ENCODE results near the gene NSDHL. TPM values are rescaled to one million over a fixed set of nuclear protein-coding genes. Genes with fewer than 3 reads are reported as not detected.

NSDHL gene
- total and polyA plus RNA-seq, 2 of the 4 experiments (the other 2 are of a cell fraction) = 22.8 to 26.0 TPM

DNA sequence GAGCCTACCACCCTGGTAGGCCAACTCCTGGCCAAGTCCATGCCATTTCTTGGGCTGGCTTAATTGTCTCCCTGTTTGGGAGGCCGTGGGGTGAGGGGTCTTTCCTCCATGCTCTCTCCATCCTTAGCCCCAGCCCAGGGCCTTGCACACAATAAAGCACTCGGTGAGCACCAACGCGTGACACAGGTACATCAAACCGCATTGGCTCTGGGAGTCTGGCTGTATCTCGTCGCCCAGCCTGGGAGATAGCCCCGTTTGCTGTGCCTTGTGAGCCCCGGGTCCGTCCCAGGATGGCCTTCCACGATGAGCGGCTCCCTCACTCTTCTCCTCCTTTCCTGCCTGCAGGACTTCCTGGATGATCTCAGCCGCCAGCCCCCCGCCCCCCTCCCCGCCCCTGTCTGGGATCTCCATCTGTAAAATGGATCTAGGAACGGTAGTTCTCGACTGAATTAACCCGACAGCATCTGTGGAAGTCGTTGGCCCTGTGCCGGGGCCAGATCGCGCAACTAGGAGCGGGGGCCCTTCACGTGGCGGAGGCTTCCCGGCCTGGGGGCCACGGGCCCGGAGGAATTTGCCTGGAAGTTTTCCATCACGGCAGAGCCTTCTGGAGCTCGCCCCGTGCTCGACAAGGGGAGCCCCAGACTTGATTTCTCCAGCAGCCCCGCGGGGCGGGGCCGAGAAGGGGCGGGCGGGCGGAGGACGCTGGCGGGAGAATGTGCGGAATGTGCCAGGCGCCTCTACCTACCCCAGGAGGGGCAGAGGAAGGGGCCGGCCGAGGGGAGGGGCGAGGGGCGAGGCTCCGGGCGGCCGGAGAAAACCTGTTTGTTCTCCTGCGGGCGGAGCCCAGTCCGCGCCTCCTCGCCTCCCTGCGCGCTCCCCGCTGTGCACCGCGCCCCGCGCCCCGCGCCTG lies 66.6 kb downstream of the NSDHL start, which contains the start of gene ZNF185:
Gene ZNF185 (plus strand): TSS at position 846 of the 910 bp plus-strand sequence. CDS start 16,423 bp downstream, outside the sequence.
- Histone ChIP-seq H3K4me1 (ENCODE audit: control insufficient read depth, insufficient read depth, low read length) (no peaks in the 10 kb centered on the region), H3K18ac (ENCODE audit: low read depth, low read length) (no peak within 1 kb of the TSS), H2AK9ac (replicated peaks; ENCODE audit: low read depth, low read length, poor library complexity) (peak within 1 kb of the TSS; percentile 55), H2BK20ac (ENCODE audit: low read depth, low read length) (no peak within 1 kb of the TSS), H3K9me3 (ENCODE audit: control insufficient read depth, insufficient read depth, low read length) (peaks cover 1% of the 10 kb centered on the region; the same call in 1 of the 2 replicates), H4K5ac (ENCODE audit: low read depth, low read length) (no peak within 1 kb of the TSS), H4K8ac (ENCODE audit: low read depth in 2 of 2, low read length in 2 of 2) (peak within 1 kb of the TSS in 1 of 2 experiments; percentile 47; a peak in 1 of 4 replicates), H2BK15ac (ENCODE audit: low read depth, low read length) (no peak within 1 kb of the TSS), H4K91ac (ENCODE audit: insufficient read depth, low read depth, low read length) (no peak within 1 kb of the TSS), H3K14ac (replicated peaks; ENCODE audit: low read depth, low read length) (no peak within 1 kb of the TSS), H3K4ac (ENCODE audit: low read depth, low read length) (no peak within 1 kb of the TSS), H3K27ac (ENCODE audit: insufficient read depth, low read length) (no peak within 1 kb of the TSS), H2AK5ac (ENCODE audit: low read depth, low read length) (no peak within 1 kb of the TSS), H2AFZ (replicated peaks; ENCODE audit: low read length, poor library complexity) (peak within 1 kb of the TSS; percentile 87), H3K36me3 (ENCODE audit: control insufficient read depth, insufficient read depth, low read length) (no peaks in the 10 kb centered on the region), H3K27me3 (ENCODE audit: control insufficient read depth, insufficient read depth, low read length) (peaks cover 6% of the 10 kb centered on the region; the same call in 1 of the 2 replicates), H3K56ac (ENCODE audit: extremely low read depth, insufficient read depth, low read length) (no peak within 1 kb of the TSS), H2BK120ac (ENCODE audit: low read depth, low read length) (no peak within 1 kb of the TSS), H3K9me1 (ENCODE audit: insufficient read depth, low read length) (no peaks in the 10 kb centered on the region), H3K79me1 (ENCODE audit: low read depth in 1 of 2, low read length in 2 of 2) (no peaks in the 10 kb centered on the region), H3K9ac (ENCODE audit: low read depth, low read length) (no peak within 1 kb of the TSS), H2BK5ac (ENCODE audit: low read depth, low read length, poor library complexity, severe bottlenecking) (no peak within 1 kb of the TSS), H4K20me1 (ENCODE audit: insufficient read depth, low read length) (no peaks in the 10 kb centered on the region), H3K23ac (ENCODE audit: low read depth, low read length) (no peak within 1 kb of the TSS), H3K4me2 (ENCODE audit: low read depth, low read length) (no peak within 1 kb of the TSS), H3K4me3 (ENCODE audit: insufficient read depth, low read depth, low read length) (peak within 1 kb of the TSS; percentile 27)
- TF ChIP-seq MAZ (IDR thresholded peaks at IDR 0.05; ENCODE audit: borderline replicate concordance, low read depth, low read length) = no peak
- no peak for TF ChIP-seq CEBPB (IDR thresholded peaks at IDR 0.05; ENCODE audit: low read depth, low read length)
- TF ChIP-seq SMC3 (IDR thresholded peaks at IDR 0.05; ENCODE audit: low read depth, low read length) = no peak
- TF ChIP-seq MXI1 (IDR thresholded peaks at IDR 0.05; ENCODE audit: borderline replicate concordance, low read depth, low read length) = no peak
- no peak for TF ChIP-seq RAD21 (IDR thresholded peaks at IDR 0.05; ENCODE audit: low read length)
- TF ChIP-seq RFX5 (IDR thresholded peaks at IDR 0.05; ENCODE audit: low read depth, low read length) = no peak
- TF ChIP-seq, protein P1, sequence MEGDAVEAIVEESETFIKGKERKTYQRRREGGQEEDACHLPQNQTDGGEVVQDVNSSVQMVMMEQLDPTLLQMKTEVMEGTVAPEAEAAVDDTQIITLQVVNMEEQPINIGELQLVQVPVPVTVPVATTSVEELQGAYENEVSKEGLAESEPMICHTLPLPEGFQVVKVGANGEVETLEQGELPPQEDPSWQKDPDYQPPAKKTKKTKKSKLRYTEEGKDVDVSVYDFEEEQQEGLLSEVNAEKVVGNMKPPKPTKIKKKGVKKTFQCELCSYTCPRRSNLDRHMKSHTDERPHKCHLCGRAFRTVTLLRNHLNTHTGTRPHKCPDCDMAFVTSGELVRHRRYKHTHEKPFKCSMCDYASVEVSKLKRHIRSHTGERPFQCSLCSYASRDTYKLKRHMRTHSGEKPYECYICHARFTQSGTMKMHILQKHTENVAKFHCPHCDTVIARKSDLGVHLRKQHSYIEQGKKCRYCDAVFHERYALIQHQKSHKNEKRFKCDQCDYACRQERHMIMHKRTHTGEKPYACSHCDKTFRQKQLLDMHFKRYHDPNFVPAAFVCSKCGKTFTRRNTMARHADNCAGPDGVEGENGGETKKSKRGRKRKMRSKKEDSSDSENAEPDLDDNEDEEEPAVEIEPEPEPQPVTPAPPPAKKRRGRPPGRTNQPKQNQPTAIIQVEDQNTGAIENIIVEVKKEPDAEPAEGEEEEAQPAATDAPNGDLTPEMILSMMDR (conservative IDR thresholded peaks at IDR 0.05; ENCODE audit: low read depth, low read length) = no peak
- TF ChIP-seq CHD1 (IDR thresholded peaks at IDR 0.05; ENCODE audit: low read depth, low read length) = no peak
- TF ChIP-seq, protein P2, sequence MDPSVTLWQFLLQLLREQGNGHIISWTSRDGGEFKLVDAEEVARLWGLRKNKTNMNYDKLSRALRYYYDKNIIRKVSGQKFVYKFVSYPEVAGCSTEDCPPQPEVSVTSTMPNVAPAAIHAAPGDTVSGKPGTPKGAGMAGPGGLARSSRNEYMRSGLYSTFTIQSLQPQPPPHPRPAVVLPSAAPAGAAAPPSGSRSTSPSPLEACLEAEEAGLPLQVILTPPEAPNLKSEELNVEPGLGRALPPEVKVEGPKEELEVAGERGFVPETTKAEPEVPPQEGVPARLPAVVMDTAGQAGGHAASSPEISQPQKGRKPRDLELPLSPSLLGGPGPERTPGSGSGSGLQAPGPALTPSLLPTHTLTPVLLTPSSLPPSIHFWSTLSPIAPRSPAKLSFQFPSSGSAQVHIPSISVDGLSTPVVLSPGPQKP (IDR thresholded peaks at IDR 0.05; ENCODE audit: borderline replicate concordance, low read depth, low read length) = no peak
- dilution Hi-C loops (cut with HindIII; ENCODE audit: low sequenced_read_pairs, unreplicated experiment) (no loop called here), intact Hi-C loops (cut with micrococcal nuclease) (no loop called here), in situ Hi-C loops (cut with MboI; ENCODE audit: low sequenced_read_pairs) (no loop called here)
- 47% methylated on average over 19 of the region's 64 CpGs; no CpG with 5 or more reads in 1 of the 2 experiments for WGBS, 2 experiments (ENCODE audit: extremely low coverage in 2 of 2, insufficient read length in 1 of 2)
- no TSS peak for BruUV-seq (replicated peaks)
- peak; percentile 18; the same call in 1 of the 2 replicates for ATAC-seq (ENCODE audit: low read depth)
- POLR2A ChIA-PET (ENCODE audit: unreplicated experiment) = no interaction called here
- no peak for DNase-seq
- CTCF ChIA-PET = no interaction called here
